ENCODE results near the gene RPS21. TPM values are rescaled to one million over a fixed set of nuclear protein-coding genes. Genes with fewer than 3 reads are reported as not detected.
A peak's percentile ranks its signal among the peaks of the same experiment; 100 is the strongest.

RPS21 gene
- total and polyA plus RNA-seq, 9 of the 15 experiments (the other 6 are each of a cell fraction or from before 2014, with no cell fraction given): 1,380 to 5,647 (median 3,091) TPM

DNA sequence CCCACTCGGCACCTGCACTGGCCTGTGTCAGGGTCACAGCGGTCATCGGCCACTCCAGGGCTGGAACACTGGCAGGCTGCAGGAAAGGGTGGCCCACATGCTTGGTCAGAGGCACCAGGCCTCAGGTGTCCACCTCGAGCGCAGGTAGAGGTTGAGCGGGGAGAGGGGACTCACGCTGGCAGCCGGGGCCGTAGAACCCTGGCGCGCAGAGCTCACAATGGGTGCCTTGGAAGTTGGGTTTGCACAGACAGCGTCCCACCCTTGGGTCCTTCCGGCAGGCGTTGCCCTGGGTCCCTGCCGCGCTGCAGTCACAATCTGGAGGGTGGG, 48.6 kb upstream of the RPS21 start:
- Histone ChIP-seq H3K9me1 (ENCODE audit: control insufficient read depth, insufficient read depth, low read length) (no peaks in the 10 kb centered on the region), H3K79me2 (ENCODE audit: control insufficient read depth, insufficient read depth, low read length) (no peaks in the 10 kb centered on the region), H3K4me3 (no peak overlapping the region), H4K20me1 (replicated peaks; ENCODE audit: control insufficient read depth, insufficient read depth, low read length) (no peaks in the 10 kb centered on the region), H3K4me1 (replicated peaks in 1 of 2; ENCODE audit: control insufficient read depth in 2 of 2, insufficient read depth in 2 of 2, low read length in 2 of 2) (peaks cover 0 to 15% of the 10 kb centered on the region in 2 experiments; a peak in 1 of 5 replicates), H3K9ac (ENCODE audit: insufficient read depth in 1 of 2, low read depth in 2 of 2, low read length in 2 of 2) (no peak overlapping the region), H3K27me3 (ENCODE audit: control insufficient read depth in 2 of 2, insufficient read depth in 2 of 2, low read length in 2 of 2) (no peaks in the 10 kb centered on the region), H3K9me3 (replicated peaks; ENCODE audit: control insufficient read depth, insufficient read depth, low read depth, low read length) (no peaks in the 10 kb centered on the region), H2AFZ (ENCODE audit: low read depth, low read length) (no peak overlapping the region), H3K36me3 (ENCODE audit: control insufficient read depth, insufficient read depth, low read length) (peaks cover 78% of the 10 kb centered on the region), H3K4me2 (ENCODE audit: insufficient read depth, low read length) (no peak overlapping the region), H3K27ac (ENCODE audit: extremely low read depth, low read depth, low read length) (no peak overlapping the region)
- no peak for DNase-seq (ENCODE audit: extremely low read depth in 1 of 4, low spot score in 3 of 4)
- intact Hi-C loops (cut with micrococcal nuclease): no loop called here
- 96% methylated on average over 13 of the region's 16 CpGs for WGBS (ENCODE audit: insufficient coverage, low coverage, missing lambda C conversion rate)
- no peak for TF ChIP-seq ERF (CRISPR knock-in tag; IDR thresholded peaks at IDR 0.05)
- TF ChIP-seq POLR2G (IDR thresholded peaks at IDR 0.05; ENCODE audit: low read depth, low read length): 0 out of 2 replicates have a peak, but pooled peaks have one; percentile 27
- ChIA-PET CTCF (ENCODE audit: low intra/inter-chr PET ratio) (no interaction called here), POLR2A (interaction anchor here (1.0 kb wide), 1 partner anchor 19 kb away, joined by 3 read pairs; no protein-coding TSS in a partner anchor)
- no peak for FAIRE-seq
- BruUV-seq (replicated peaks): no TSS peak
- no peak for ATAC-seq
- in situ Hi-C loops (cut with MboI): no loop called here

- Histone ChIP-seq H3K9ac (ENCODE audit: insufficient read depth in 1 of 2, low read depth in 2 of 2, low read length in 2 of 2) (no peak overlapping the region), H3K79me2 (ENCODE audit: control insufficient read depth, insufficient read depth, low read length) (no peaks in the 10 kb centered on the region)
- no peak for ATAC-seq
Observed at GRCh38 chr20:62339647-62340062, 47.2 kb upstream of the RPS21 start.

More at GRCh38 chr20:62339647-62340062, 47.2 kb upstream of the RPS21 start:
- ChIA-PET CTCF (ENCODE audit: low intra/inter-chr PET ratio) (no interaction called here), POLR2A (interaction anchor here (0.7 to 1.5 kb wide), 2 partner anchors 26 to 46 kb away, joined by 3 to 5 read pairs; no protein-coding TSS in a partner anchor)
- Histone ChIP-seq H3K4me1 (replicated peaks in 1 of 2; ENCODE audit: control insufficient read depth in 2 of 2, insufficient read depth in 2 of 2, low read length in 2 of 2) (peaks cover 0 to 15% of the 10 kb centered on the region in 2 experiments; a peak in 1 of 5 replicates), H2AFZ (ENCODE audit: low read depth, low read length) (no peak overlapping the region), H3K27me3 (ENCODE audit: control insufficient read depth in 2 of 2, insufficient read depth in 2 of 2, low read length in 2 of 2) (no peaks in the 10 kb centered on the region), H3K36me3 (ENCODE audit: control insufficient read depth, insufficient read depth, low read length) (peaks cover 72% of the 10 kb centered on the region), H3K4me3 (no peak overlapping the region), H3K4me2 (ENCODE audit: insufficient read depth, low read length) (no peak overlapping the region), H3K9me1 (ENCODE audit: control insufficient read depth, insufficient read depth, low read length) (no peaks in the 10 kb centered on the region), H3K9me3 (replicated peaks; ENCODE audit: control insufficient read depth, insufficient read depth, low read depth, low read length) (no peaks in the 10 kb centered on the region), H3K27ac (ENCODE audit: extremely low read depth, low read depth, low read length) (no peak overlapping the region), H4K20me1 (replicated peaks; ENCODE audit: control insufficient read depth, insufficient read depth, low read length) (no peaks in the 10 kb centered on the region)
- no peak for TF ChIP-seq DMBX1 (CRISPR knock-in tag; IDR thresholded peaks at IDR 0.05; ENCODE audit: borderline replicate concordance)
- TF ChIP-seq, protein P1, sequence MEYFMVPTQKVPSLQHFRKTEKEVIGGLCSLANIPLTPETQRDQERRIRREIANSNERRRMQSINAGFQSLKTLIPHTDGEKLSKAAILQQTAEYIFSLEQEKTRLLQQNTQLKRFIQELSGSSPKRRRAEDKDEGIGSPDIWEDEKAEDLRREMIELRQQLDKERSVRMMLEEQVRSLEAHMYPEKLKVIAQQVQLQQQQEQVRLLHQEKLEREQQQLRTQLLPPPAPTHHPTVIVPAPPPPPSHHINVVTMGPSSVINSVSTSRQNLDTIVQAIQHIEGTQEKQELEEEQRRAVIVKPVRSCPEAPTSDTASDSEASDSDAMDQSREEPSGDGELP (CRISPR knock-in tag; IDR thresholded peaks at IDR 0.05; ENCODE audit: borderline replicate concordance): no peak
- TF ChIP-seq CBX3 (IDR thresholded peaks at IDR 0.05; ENCODE audit: borderline replicate concordance in 1 of 2, low read length in 2 of 2): no peak
- in situ Hi-C loops (cut with MboI) (no loop called here), intact Hi-C loops (cut with micrococcal nuclease) (no loop called here)
- FAIRE-seq (no peak), DNase-seq (ENCODE audit: extremely low read depth in 1 of 4, low spot score in 3 of 4) (no peak)
- BruUV-seq (replicated peaks): no TSS peak
- 78% methylated on average over 14 of the region's 14 CpGs for WGBS (ENCODE audit: insufficient coverage, low coverage, missing lambda C conversion rate)
